GM12891 (cell line): ENCODE results near the gene DDIT3.

Source experiments
- PAX5 ChIP-seq: IDR thresholded peaks from 2 replicates; pipeline ENCODE4 v1.6.1; 2011; ENCODE audit warnings: low read length, moderate library complexity, mild to moderate bottlenecking; ENCODE audit not compliant: insufficient read depth, severe bottlenecking
- POLR2A ChIP-seq: IDR thresholded peaks from 2 replicates; pipeline ENCODE4 v1.6.1; 2011; ENCODE audit warnings: low read depth, low read length, control low read depth
- POLR2AphosphoS5 ChIP-seq: IDR thresholded peaks from 2 replicates; pipeline ENCODE4 v1.6.1; 2011; ENCODE audit warnings: low read depth, low read length, control low read depth
- SPI1 ChIP-seq: IDR thresholded peaks from 2 replicates; pipeline ENCODE4 v1.6.1; 2011; ENCODE audit warnings: low read depth, low read length, control low read depth
- TAF1 ChIP-seq: IDR thresholded peaks from 2 replicates; pipeline ENCODE4 v1.6.1; 2011; ENCODE audit warnings: low read depth, low read length, control low read depth

DNA sequence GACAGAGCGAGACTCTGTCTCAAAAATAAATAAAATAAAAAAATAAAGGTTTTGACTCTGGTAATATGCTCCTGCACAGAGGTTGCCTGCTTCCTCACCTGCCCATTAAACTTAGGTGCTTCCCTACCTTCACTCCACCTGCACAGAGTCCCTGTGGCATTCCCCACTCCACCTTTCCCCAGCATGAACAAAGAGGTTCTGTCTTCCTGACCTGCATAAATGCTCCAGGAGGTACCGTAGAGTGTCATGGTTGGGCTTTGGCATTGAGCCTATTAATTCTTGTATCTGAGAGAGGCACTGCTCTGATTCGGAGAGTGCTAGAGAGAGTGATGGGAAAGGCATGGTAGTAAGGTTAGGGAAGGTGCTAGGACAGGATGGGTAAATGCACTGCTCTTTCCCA lies 46.9 kb downstream of the DDIT3 start:
- TF ChIP-seq PAX5, result no peak
- TF ChIP-seq POLR2AphosphoS5, result no peak
- TF ChIP-seq POLR2A, result no peak
- TF ChIP-seq TAF1, result no peak
- no peak for TF ChIP-seq SPI1
